PC-3 (cell line): ENCODE measurements around the gene RNF128. TPM values are rescaled to one million over a fixed set of nuclear protein-coding genes. Genes with fewer than 3 reads are reported as not detected.

Source experiments
- ATAC-seq: fragments of 200-7000 bp; cut with Tn5 transposase; 2 replicates; pipeline ENCODE4 v1.9.1; 2020; ENCODE audit warnings: mild to moderate bottlenecking, moderate library complexity
- BruUV-seq: library from RNA; stranded (reverse); fragments of 400-500 nt; replicated peaks from 2 replicates; lab custom pipeline; 2021; lab: Mats Ljungman, UMichigan
- CTCF ChIA-PET: fragments of 300-600 bp; sonication (Branson Sonifier 250); formaldehyde crosslinking; loops from one replicate; lab custom pipeline; 2022; ENCODE audit warnings: antibody characterized with exemption; lab: Charles Lee
- POLR2A ChIA-PET: fragments of 300-600 bp; sonication (Branson Sonifier 250); formaldehyde crosslinking; loops from one replicate; lab custom pipeline; 2022; ENCODE audit warnings: antibody characterized with exemption; ENCODE audit not compliant: unreplicated experiment; lab: Charles Lee
- DNase-seq: peaks from one replicate; pipeline ENCODE4 v3.0.0-alpha.2; 2015
- H2AFZ ChIP-seq: fragments of 300-600 bp; sonication (generic); 2 replicates; pipeline ENCODE4 v1.6.0; 2016; ENCODE audit warnings: antibody characterized with exemption, low read length
- H3F3A ChIP-seq: fragments of 300-600 bp; sonication (generic); one replicate; pipeline ENCODE4 v1.6.0; 2017; ENCODE audit warnings: antibody characterized with exemption, low read length, control low read depth, mild to moderate bottlenecking; ENCODE audit not compliant: unreplicated experiment
- H3K27ac ChIP-seq: fragments of 300-600 bp; sonication (generic); 2 replicates; pipeline ENCODE4 v1.5.1; 2016; ENCODE audit warnings: mild to moderate bottlenecking, low read length
- H3K27me3 ChIP-seq: fragments of 300-600 bp; sonication (generic); 2 replicates; pipeline ENCODE4 v1.6.1; 2016; ENCODE audit warnings: low read length, mixed read lengths
- H3K36me3 ChIP-seq: fragments of 300-600 bp; sonication (generic); 2 replicates; pipeline ENCODE4 v1.6.1; 2016; ENCODE audit warnings: low read depth, mixed run types, low read length, mixed read lengths
- H3K4me1 ChIP-seq: fragments of 300-600 bp; sonication (generic); 2 replicates; pipeline ENCODE4 v1.5.1; 2016; ENCODE audit warnings: low read length; ENCODE audit not compliant: insufficient read depth
- H3K4me2 ChIP-seq: fragments of 300-600 bp; sonication (generic); 2 replicates; pipeline ENCODE4 v1.6.0; 2016; ENCODE audit warnings: low read length
- H3K4me3 ChIP-seq: fragments of 300-600 bp; sonication (generic); 2 replicates; pipeline ENCODE4 v1.5.1; 2016; ENCODE audit warnings: mild to moderate bottlenecking, low read length, mixed read lengths
- H3K79me2 ChIP-seq: fragments of 300-600 bp; sonication (generic); 2 replicates; pipeline ENCODE4 v1.6.1; 2017; ENCODE audit warnings: low read length, mixed read lengths
- H3K9ac ChIP-seq: fragments of 300-600 bp; sonication (generic); 2 replicates; pipeline ENCODE4 v1.6.0; 2016; ENCODE audit warnings: mild to moderate bottlenecking, low read length
- H3K9me2 ChIP-seq: fragments of 300-600 bp; sonication (generic); replicated peaks from 2 replicates; pipeline ENCODE4 v1.6.1; 2016; ENCODE audit warnings: mixed run types, low read length, mixed read lengths
- H3K9me3 ChIP-seq: fragments of 300-600 bp; sonication (generic); 2 replicates; pipeline ENCODE4 v1.6.1; 2016; ENCODE audit warnings: low read length, mixed read lengths
- H4K20me1 ChIP-seq: fragments of 300-600 bp; sonication (generic); 2 replicates; pipeline ENCODE4 v1.6.1; 2016; ENCODE audit warnings: low read length, mixed read lengths
- EZH2 ChIP-seq: fragments of 300-600 bp; sonication (generic); IDR thresholded peaks from one replicate; pipeline ENCODE4 v1.6.1; 2017; ENCODE audit warnings: antibody characterized with exemption, mild to moderate bottlenecking, low read length; ENCODE audit not compliant: unreplicated experiment
- EZH2phosphoT487 ChIP-seq: fragments of 300-600 bp; sonication (generic); IDR thresholded peaks from 2 replicates; pipeline ENCODE4 v1.6.1; 2018; ENCODE audit warnings: mild to moderate bottlenecking, antibody characterized with exemption, low read length, borderline replicate concordance
- intact Hi-C: fragments of 100-400 bp; cut with micrococcal nuclease; formaldehyde crosslinking; loops from 2 replicates; pipeline ENCODE4 v1.9.0; 2023
- total RNA-seq: library from RNA; depleted of rRNA; stranded (reverse); fragments of >200 nt; gene quantifications from 2 replicates; pipeline ENCODE4 v1.2.3, GENCODE V29; 2014
- TF ChIP-seq, protein P1 (sequence below): fragments of 300-600 bp; sonication (generic); conservative IDR thresholded peaks from 2 replicates; pipeline ENCODE4 v1.5.1; 2017; ENCODE audit warnings: antibody characterized with exemption, low read depth, mild to moderate bottlenecking, low read length

The RNF128 gene
- total RNA-seq, 1 experiment from 2014 or later: not detected

DNA sequence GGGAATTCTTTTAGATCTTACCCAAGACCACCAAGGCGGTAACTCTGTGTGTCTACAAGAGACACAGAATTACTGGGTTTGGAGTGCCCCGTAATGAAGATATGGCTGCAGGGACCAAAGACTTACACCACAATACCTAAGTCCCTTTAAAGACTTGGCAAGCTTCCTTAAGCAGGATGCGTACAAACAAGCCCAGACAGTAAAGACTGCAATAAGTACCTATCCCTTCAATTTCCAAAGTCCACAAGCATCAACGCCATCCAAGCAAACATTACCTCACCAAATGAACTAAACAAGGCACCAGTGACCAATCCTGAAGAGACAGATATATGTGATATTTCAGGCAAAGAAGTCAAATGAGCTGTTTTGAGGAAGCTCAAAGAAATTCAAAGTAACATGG, 42.3 kb upstream of the RNF128 start:
- Histone ChIP-seq H3K36me3 (no peaks in the 10 kb centered on the region), H4K20me1 (no peaks in the 10 kb centered on the region), H3K4me1 (no peaks in the 10 kb centered on the region), H2AFZ (no peak overlapping the region), H3K9me2 (no peaks in the 10 kb centered on the region), H3K9ac (no peak overlapping the region), H3K79me2 (no peaks in the 10 kb centered on the region), H3F3A (no peaks in the 10 kb centered on the region), H3K27ac (no peak overlapping the region), H3K27me3 (no peaks in the 10 kb centered on the region; the same call in 1 of the 2 replicates), H3K4me3 (no peak overlapping the region), H3K4me2 (no peak overlapping the region), H3K9me3 (no peaks in the 10 kb centered on the region)
- BruUV-seq: no TSS peak
- DNase-seq (no peak), ATAC-seq (no peak)
- CTCF ChIA-PET: no interaction called here
- POLR2A ChIA-PET: no interaction called here
- TF ChIP-seq, protein P1, sequence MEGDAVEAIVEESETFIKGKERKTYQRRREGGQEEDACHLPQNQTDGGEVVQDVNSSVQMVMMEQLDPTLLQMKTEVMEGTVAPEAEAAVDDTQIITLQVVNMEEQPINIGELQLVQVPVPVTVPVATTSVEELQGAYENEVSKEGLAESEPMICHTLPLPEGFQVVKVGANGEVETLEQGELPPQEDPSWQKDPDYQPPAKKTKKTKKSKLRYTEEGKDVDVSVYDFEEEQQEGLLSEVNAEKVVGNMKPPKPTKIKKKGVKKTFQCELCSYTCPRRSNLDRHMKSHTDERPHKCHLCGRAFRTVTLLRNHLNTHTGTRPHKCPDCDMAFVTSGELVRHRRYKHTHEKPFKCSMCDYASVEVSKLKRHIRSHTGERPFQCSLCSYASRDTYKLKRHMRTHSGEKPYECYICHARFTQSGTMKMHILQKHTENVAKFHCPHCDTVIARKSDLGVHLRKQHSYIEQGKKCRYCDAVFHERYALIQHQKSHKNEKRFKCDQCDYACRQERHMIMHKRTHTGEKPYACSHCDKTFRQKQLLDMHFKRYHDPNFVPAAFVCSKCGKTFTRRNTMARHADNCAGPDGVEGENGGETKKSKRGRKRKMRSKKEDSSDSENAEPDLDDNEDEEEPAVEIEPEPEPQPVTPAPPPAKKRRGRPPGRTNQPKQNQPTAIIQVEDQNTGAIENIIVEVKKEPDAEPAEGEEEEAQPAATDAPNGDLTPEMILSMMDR: no peak
- TF ChIP-seq EZH2: no peak
- no peak for TF ChIP-seq EZH2phosphoT487
- intact Hi-C loops: no loop called here

DNA sequence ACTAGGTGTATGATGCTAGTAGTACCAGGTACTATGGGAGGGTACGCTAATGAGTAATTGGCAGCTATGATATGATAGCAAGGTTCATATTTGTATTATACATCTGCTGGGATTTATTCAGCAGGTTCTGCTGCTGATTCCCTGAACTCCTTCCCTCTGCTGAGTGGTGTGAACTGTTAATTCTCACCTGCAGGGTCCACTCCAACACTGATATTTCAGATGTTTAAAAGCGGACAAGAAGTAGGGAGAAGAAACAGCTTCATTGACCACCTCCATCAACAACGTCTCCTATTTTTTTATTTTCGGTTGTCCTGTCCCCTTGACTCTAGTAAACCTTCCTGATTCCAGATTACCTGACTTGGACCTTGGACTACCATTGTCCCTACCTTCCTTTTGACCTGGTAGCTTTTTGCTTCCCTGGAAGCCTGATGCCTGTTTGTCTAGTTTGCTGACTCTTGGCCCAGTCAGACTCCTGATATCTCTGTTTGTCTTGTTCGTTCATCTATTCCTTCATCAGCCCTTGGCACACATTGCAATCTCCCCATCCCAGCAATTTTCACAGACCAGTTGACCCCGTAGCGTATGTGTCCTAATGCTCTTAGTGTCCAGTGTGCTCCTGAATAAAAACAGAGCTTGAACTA, 34.0 kb upstream of the RNF128 start:
- Histone ChIP-seq H3K9me3 (no peaks in the 10 kb centered on the region), H4K20me1 (no peaks in the 10 kb centered on the region), H3F3A (no peaks in the 10 kb centered on the region), H3K9me2 (no peaks in the 10 kb centered on the region), H3K4me3 (no peak overlapping the region), H3K9ac (no peak overlapping the region), H3K4me1 (no peaks in the 10 kb centered on the region), H3K4me2 (no peak overlapping the region), H3K27me3 (peaks cover 7% of the 10 kb centered on the region; the same call in 1 of the 2 replicates), H3K36me3 (no peaks in the 10 kb centered on the region), H2AFZ (no peak overlapping the region), H3K27ac (no peak overlapping the region), H3K79me2 (no peaks in the 10 kb centered on the region)
- CTCF ChIA-PET: no interaction called here
- no peak for DNase-seq
- no TSS peak for BruUV-seq
- intact Hi-C loops: no loop called here
- POLR2A ChIA-PET: no interaction called here
- no peak for TF ChIP-seq EZH2
- TF ChIP-seq, protein P1: no peak
- TF ChIP-seq EZH2phosphoT487: no peak
- ATAC-seq: no peak

DNA sequence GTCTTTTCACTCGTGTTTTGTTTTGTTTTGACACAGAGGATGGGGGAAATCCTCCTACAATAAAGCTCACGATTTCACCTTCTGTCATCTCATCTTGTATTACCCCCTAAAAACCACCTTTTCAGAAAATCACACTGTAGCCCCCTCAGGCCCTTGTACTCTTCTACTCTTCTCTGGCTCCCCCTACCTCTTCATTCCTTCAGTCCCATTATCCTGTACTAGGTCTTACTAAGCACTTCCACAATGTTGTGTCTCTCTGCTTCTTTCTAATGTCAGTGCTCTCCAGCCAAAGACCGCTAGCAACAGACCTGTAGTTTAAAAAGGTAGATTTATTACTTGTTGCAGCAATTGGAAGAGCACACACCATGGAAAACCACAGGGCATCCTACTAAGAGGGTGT, 30.0 kb upstream of the RNF128 start:
- H3K27ac ChIP-seq: no peak overlapping the region
- ChIA-PET POLR2A (no interaction called here), CTCF (no interaction called here)
- H3F3A ChIP-seq: no peaks in the 10 kb centered on the region
- H3K4me3 ChIP-seq: no peak overlapping the region
- H3K9me3 ChIP-seq: no peaks in the 10 kb centered on the region
- no peak for ATAC-seq
- no peaks in the 10 kb centered on the region for H3K4me1 ChIP-seq
- no TSS peak for BruUV-seq
- TF ChIP-seq EZH2 (no peak), EZH2phosphoT487 (no peak)
- TF ChIP-seq, protein P1: no peak
- H3K4me2 ChIP-seq: no peak overlapping the region
- H2AFZ ChIP-seq: no peak overlapping the region
- no peaks in the 10 kb centered on the region for H4K20me1 ChIP-seq
- DNase-seq: no peak
- H3K9ac ChIP-seq: no peak overlapping the region
- H3K27me3 ChIP-seq: peaks cover 7% of the 10 kb centered on the region; the same call in 1 of the 2 replicates
- H3K36me3 ChIP-seq: no peaks in the 10 kb centered on the region
- H3K79me2 ChIP-seq: no peaks in the 10 kb centered on the region
- intact Hi-C loops: no loop called here
- H3K9me2 ChIP-seq: no peaks in the 10 kb centered on the region
